ENCODE measurements around the gene LAMTOR4.

The LAMTOR4 gene

DNA sequence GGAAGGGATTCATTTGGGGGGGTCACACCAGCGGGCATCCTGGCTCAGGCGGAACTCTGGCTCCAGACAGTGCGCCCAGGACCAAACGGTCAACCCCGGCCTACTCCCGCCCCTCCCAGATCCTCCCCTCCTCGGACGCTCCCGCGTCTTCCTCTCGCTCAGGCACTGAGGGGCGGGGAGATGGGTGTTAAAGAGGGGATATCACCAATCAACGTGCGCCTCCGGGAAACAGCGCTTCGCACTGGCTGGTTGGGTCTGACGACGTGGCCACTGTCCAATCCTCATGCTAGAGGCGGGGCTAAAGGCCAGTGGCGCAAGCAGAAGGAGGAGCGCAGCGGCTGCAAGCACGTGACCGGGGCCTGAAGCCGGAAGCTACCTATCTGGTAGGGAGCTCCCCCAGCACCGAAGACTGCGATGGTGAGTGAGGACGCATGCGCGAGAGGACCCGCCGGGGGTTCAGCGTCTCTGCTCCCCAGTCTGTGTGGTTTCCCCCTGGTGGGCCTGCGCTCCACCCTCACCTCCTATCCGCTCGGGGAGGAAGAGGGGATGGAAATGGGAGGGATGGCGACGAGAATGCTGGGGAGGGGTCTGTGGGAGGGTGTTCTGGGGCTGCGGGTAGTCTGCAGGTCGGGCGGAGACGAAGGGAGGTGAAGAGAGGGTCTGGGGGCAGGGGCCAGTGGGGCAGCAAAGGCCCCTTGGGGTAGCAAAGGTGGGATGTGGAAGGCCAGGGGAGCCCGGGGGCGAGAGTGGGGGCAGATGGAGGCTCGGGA, at the start of gene LAMTOR4:
LAMTOR4 (plus strand) TSS at position 360 of the 770 bp plus-strand sequence; CDS start at position 415, 55 bp downstream.
- peak; percentile 100 for DNase-seq

DNA sequence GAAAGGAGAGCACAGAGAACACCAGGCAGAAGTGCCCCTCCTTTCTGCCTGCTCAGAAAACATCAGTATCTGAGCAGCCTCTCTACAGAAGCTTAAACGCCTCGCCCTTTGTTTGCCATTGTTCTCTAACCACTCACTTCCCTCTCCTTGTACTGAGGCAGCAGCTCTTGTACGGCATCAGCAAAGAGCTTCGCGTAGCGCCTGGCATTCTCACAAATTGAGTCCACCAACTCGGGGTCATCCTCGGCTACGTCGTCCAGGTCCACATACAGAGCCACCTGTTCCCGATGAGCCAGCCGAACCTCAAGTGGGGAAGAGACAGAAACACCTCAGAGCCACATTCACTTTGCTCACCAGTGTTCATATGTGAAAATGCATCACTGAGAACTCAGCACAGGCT, 49.3 kb upstream of the LAMTOR4 start:
- DNase-seq = no peak

DNA sequence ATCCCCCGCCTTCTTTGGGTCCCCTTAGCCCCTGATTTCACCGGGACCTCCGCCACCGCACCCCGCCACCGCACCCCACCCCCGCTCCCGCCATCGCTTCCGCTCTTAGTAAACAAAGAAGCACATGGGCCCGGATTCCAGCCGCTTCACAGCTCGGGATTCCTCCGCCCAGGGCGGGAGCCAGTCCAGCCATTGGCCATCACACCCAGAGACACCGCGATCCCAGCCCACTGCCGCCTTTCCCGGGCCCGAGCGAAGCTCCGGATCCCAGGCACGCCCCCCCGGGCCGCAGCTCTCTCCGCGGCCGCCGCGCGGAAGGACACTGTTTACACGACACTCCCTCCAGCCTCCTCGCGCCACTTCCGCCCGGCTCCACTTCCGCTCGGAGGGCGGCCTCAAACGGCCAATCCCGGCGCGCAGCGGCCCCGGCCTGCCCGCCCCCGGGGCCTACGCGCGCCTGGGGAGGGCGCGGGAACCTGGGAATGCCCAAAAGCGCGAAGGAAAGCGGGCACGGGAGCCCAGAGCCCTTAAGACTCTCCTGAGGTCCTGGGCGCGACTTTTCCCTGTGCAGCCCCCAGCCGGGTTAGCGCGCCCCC, 48.2 kb upstream of the LAMTOR4 start:
- peak; percentile 97 for DNase-seq

DNA sequence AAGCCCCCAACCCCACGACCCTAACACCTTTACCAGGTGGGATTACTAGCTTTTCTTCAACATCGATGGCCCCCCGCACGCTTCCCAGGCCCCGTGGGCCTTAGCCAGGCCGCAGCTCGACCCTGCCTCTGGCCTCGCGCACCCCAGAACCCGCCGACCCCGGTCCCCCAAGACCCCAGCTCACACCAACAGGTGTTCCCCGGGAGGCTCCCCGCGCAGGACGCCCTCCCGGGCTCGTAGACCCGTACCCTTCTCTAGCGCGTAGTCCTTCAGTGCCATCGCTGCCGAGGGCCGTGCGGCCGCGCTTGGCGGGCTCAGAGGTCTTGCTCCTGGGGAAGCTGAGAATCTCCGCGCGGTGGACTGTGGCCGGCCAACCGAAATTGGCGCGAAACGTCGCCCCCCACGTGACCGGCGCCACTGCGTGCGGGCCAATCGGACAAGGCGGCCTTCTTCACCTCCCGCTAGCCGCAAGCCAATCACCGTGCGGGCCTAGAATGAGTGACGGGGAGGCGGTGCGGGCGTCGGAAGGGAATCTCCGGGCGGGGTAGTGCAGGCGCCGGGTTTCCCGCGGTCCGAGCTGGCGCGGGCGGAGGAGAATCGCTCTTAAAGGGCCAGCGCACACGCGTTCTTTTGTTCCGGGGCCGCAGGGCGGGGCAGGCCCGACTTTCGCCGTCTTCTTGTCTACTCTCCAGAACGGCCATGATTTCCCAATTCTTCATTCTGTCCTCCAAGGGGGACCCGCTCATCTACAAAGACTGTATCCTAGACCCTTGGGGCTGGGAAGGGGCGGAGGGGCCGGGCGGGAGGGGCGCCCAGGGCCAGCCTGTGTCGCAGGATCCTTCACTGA, 47.5 kb upstream of the LAMTOR4 start, which contains the start of the genes AP4M1 and MCM7:
AP4M1 (plus strand) TSS at position 628 of the 847 bp plus-strand sequence; CDS start at position 700, 72 bp downstream.
MCM7 (minus strand) TSS at position 382 of the 847 bp plus-strand sequence; CDS start at position 279, 103 bp downstream.
- peak; percentile 100 for DNase-seq

DNA sequence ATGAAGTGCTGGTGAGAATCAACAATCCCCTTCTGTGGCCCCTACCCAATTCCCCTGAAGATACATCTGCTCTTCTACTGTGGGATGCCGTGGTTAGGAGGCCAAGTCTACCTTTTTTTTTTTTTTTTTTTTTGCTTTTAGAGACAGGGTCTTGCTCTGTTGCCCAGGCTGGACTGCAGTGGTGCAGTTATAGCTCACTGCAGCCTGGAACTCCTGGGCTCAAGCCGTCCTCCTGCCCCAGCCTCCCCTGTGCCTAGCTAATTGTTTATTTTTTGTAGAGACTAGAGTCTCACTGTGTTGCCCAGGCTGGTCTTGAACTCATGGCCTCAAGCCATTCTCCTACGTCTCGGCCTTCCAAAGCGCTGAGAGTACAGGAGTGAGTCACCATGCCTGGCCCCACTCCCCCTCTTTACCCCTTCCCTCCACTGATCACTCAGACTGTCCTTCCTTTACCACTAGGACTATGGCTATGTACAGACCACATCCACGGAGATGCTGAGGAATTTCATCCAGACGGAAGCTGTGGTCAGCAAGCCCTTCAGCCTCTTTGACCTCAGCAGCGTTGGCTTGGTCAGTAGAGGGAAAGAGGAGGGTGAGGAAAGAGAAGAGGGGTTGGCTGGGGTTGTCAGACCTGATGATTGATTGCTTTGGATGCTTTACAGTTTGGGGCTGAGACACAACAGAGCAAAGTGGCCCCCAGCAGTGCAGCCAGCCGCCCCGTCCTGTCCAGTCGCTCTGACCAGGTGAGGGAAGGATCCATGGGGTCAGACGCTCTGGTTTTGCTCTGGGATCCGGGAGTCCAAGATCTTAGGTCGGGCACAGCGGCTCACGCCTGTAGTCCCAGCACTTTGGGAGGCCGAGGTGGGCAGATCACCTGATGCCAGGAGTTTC, 45.5 kb upstream of the LAMTOR4 start:
- no peak for DNase-seq

DNA sequence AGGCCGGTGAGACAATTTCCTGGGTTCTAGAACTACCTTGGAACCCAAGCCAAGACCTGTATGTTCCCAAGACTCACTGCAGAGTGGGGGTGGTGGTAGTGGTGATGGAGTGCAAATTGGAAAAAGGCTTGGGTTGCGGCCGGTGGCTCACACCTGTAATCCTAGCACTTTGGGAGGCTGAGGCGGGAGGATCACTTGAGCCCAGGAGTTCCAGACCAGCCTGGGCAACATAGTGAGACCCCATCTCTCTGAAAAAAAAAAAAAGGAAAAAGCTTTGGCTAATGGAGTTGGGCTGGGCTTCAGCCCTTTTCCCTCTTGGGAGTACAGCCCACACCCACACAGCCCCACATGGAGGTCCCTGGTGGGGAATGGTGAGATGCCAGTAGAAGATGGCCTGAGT, 43.2 kb upstream of the LAMTOR4 start:
- no peak for DNase-seq

DNA sequence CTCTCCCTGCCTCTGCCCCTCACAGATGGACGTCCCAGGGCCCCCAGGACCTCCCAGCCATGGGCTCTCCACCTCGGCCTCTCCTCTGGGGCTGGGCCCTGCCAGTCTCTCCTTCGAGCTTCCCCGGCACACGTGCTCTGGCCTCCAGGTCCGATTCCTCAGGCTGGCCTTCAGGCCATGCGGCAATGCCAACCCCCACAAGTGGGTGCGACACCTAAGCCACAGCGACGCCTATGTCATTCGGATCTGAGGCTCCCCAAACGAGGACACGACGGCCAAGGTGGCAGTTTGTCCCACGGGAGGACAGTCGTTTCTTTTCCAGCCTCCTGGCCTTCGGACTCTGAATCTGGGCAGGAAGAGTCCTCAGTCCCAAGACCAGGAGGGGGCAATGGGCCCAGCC, 42.1 kb upstream of the LAMTOR4 start:
- no peak for DNase-seq

DNA sequence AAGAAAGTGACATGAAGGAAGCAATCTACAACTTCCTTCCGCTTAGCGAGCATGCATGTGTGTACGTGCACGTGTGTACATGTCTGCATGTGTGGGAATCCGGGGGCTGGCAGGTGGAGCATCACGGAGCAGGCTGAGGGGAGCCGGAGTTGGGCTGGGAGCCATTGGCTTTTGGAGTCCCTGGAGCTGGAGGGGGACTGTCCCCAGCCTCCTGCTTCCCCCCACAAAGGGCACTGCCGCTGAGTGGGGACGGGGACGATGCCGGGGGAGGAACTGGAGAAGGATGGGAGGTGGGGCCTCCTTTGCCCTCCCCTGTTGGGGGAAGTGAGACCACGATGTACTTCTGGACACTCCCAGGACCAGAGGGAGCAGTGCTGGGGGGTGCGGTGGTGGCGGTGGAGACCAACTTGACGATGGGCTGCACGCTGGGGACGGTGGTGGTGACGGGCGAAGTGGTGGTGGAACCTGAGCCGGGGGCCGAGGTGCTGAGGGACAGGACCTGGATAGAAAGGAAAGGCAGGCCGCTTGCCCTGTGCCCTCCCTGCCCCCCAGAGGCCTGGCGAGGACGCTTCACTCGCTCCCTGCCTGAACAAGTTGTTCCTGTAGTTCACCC, 41.5 kb upstream of the LAMTOR4 start:
- DNase-seq = no peak

DNA sequence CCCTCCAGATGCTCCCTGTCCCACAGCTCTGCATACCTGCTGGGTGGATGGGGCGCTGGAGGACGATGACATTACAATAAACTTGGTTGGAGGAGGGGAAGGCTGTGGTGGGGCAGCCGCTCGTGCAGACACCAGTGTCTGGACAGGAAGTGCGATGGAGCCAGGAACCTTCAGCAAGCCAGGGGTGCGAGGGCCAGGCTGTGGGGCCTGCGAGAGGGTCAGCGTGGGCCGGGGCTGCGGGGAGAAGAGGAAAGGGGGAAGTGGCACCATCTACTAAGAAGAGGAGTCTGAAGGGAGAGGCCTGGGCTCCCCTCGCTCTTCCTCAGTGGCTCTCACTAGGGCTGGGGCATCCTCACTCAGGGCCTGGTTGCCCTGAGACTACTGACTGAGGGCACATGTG, 40.8 kb upstream of the LAMTOR4 start:
- no peak for DNase-seq

DNA sequence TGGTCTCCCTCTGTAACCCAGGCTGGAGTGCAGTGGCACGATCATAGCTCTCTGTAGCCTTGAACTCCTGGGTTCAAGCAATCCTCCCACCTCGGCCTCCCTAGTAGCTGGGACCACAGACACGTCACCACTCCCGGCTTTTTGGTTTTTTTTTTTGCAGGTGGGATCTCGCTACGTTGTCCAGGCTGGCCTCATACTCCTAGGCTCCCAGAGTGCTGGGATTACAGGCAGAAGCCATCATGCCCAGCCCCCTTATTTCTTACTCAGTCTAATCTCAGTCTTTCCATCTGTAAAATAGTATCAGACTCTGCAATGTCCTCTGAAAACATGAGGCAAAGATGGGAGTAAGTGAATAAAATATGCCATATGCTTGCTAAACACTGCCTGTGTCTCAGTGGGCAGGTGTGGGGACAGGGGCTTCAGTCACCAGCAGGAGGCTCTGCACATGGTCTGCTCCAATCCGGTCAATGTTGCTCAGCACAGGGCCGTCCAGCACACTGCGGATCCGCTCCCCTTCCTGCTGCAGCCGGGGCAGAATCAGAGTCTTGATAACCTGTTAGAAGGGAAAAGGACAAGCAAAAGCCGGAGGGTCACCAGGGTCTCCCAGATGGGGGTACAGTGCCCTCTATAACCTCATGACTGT, 39.1 kb upstream of the LAMTOR4 start:
- no peak for DNase-seq

DNA sequence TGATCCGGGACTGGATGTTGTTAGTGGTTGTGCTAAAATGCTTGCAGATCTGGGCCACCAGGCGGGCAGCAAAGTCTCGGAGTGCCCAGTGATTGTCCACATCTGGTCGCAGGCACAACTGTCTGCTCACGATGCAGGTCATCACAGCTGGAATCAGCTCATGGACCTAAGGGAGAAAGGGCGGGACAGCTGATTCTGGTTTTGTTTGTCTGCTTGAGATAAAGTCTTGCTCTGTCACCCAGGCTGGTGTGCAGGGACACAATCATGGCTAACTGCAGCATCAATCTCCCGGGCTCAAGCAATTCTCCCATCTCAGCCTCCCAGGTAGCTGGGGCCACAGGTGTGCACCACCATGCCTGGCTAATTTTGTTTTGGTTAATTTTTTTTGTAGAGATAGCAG, 37.6 kb upstream of the LAMTOR4 start:
- DNase-seq = no peak

DNA sequence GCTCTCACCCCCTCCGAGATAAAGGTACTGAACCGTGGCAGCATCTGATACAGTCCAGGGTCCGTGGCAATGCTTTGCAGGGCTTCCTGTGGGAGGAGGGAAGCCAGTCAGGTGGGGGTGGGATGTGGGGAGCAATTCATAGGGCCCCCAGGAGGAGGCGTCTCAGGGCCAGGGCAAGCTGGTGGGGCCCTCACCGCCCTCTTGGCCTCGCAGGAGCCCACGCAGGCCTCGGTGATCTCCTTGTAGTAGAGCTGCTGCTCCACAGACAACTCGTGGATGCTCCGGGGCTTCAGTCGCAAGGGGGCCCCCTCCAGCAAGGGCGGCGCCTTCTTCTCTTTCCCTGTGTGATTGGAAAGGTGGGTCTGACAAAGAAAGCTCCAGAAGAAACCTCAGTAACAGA, 36.8 kb upstream of the LAMTOR4 start:
- DNase-seq = no peak

DNA sequence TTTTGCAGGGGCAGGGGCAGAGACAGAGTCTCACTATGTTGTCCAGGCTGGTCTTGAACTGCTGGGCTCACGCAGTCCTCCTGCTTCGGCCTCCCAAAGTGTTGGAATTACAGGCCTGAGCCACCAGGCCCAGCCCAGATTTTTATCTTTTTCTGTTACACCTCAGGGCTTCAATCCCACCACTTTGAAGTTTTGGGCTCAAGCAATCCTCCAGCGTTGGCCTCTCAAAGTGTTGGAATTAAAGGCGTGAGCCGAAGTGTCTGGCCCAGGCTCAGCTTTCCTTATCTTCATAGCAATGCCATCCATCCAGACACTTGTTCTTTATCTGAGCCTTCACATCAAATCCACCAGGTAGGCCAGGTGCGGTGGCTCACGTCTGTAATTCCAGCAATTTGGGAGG, 33.7 kb upstream of the LAMTOR4 start:
- no peak for DNase-seq

DNA sequence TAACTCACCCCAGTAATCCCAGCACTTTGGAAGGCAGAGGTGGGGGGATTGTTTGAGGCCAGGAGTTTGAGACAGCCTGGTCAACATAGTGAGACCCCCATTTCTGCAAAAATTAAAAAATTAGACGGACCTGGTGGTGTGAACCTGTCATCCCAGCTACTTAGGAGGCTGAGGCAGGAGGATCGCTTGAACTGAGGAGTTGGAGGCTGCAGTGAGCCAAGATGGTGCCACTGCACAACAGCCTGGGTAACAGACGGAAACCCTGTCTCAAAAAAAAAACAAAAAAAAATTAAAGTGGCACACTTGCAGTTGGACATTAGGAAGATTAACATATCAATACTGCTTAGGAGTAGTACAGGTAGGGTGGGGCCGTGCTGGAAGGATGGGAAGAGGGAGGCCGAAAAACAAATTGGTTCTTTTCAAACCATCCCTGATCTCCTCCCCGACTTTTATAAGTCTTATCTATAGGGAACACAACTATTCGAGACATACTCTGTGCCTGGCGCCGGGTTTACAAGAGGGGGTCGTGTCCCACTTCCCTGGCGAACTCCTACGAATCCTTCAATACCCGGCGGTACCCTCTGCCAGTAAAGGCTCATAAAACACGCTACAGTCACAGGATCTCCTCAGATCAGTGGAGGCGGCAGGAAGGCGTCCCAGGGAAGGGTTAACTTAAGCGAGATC, 30.2 kb upstream of the LAMTOR4 start:
- peak; percentile 68 for DNase-seq

DNA sequence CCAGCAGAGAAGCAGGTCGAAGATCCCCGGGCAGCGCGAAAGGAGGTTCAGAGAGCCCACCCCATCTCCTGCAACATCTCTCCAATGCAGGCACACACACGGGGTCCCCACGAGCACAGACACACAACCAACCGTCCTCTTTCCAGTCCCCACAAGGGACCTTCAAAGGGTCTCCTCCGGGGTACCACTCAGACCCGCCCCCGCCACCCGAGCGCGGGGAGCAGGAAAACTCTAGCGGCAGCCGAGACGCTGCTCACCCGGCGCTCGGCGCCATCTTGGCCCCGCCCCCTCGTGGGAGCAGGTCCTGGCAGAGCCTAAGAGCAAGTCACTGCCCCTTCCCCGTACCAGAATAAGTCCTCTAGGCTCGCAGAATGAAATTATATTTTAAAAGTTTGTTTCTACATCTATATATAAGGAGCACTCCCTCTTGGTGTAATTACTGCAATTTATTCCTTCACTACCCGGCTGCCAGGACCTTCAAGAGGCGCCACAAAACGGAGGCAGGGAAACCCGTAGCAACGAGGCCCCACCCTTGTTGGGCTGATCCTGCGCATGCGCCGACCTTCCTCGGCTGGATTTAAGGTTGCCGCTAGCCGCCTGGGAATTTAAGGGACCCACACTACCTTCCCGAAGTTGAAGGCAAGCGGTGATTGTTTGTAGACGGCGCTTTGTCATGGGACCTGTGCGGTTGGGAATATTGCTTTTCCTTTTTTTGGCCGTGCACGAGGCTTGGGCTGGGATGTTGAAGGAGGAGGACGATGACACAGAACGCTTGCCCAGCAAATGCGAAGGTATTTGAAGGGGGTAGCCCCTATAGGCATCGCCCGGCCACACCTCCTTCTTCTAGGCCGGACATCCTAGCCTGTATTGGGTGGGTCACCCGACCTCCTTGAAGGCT, 29.4 kb upstream of the LAMTOR4 start, which contains the start of the genes CNPY4 and TAF6:
CNPY4 (plus strand) TSS at position 563 of the 898 bp plus-strand sequence; CDS start at position 674, 111 bp downstream.
TAF6 (minus strand) TSS at position 287 of the 898 bp plus-strand sequence. CDS start 5,149 bp downstream, outside the sequence.
- peak; percentile 99 for DNase-seq

DNA sequence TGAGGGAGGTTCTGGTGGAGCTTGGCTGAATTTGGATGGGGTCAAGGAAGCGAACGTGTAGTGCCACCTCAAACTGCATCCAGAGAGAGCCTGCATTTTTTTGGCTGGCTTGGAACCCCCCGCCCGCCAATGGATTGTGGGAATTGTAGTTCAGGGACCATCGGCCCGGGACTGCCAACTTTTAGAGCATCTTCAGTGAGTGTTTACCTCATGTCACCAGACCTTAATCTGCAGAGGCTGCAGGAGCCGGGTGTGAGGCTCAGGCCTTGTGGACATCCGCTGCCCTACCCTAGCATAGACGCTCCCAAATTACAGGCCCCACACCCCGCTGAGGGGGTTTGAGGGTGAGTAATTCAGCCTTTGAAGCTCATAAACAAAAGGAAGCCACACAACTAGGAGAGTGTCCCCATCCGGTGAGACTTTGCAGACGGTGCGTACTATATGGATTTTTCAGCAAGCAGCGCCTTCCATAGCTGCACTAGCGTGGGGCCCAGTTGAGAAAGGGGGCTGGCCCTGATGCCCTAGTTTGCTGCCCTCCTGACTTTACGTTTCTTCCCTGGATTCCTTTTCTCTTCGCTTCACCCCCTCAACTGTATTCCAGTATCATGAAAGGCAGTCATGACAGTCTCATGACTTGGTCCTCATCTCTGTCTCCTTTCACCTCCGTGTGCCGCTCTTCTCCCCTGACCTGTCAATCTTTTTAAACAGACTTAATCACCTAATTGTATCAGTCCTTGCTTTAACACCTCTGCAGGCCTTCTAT, 28.6 kb upstream of the LAMTOR4 start:
- peak; percentile 90 for DNase-seq

DNA sequence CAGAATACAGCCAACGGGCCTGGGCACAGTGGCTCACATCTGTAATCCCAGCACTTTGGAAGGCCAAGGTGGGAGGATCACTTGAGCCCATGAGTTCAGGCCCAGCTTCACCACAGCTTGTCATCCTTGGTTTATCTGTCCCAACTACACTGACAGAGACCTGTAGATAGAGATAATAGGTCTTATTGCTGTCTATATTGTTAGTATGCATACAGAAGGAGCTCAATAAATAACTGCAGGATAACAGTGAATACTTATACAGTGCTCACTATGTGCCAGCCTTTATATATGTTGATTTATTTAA, 28.0 kb upstream of the LAMTOR4 start:
- no peak for DNase-seq

DNA sequence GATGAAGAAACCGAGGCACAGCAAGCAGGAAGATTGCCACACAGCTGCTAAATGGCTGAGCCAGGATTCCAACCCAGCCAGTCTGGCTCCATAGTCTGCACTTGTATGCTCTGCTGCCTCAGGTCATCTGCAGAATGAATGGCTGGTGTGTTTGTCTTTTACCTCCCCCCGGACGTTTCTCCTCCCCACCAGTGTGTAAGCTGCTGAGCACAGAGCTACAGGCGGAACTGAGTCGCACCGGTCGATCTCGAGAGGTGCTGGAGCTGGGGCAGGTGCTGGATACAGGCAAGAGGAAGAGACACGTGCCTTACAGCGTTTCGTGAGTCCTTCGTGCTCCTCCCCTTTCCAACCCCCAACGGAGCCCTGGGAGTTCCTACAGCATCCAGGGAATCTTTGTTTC, 26.7 kb upstream of the LAMTOR4 start:
- no peak for DNase-seq

DNA sequence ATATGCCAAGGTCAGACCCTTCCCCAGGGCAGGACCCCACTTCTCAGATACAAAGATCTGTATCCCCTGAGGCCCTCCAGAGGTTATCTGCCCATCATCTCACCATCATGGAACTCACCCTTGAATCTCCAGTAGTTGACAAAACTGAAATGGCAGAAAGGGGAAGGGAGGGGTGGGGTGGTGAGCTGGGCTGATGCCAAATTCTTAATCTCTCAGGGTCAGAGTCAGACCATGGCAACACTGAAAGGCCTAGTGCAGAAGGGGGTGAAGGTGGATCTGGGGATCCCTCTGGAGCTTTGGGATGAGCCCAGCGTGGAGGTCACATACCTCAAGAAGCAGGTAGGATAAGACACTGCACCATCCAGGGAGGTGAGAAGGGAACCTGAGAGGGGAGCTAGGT, 26.1 kb upstream of the LAMTOR4 start:
- DNase-seq = peak; percentile 79
